GM12892 (cell line): ENCODE results near the gene OPCML.

ENCODE experiments used
- DNase-seq: peaks from one replicate; pipeline ENCODE4 v3.0.0; 2011; ENCODE audit not compliant: insufficient read length
- FAIRE-seq: peaks from 2 replicates; lab custom pipeline; 2011; peaks lifted over from hg19 to GRCh38; lab: Jason Lieb, UNC
- POLR2A ChIP-seq: IDR thresholded peaks from 2 replicates; pipeline ENCODE4 v1.6.1; 2011; ENCODE audit warnings: low read depth, low read length, control low read depth
- POLR2AphosphoS5 ChIP-seq: IDR thresholded peaks from 2 replicates; pipeline ENCODE4 v1.6.1; 2011; ENCODE audit warnings: low read depth, low read length, control low read depth
- TAF1 ChIP-seq: IDR thresholded peaks from 2 replicates; pipeline ENCODE4 v1.6.1; 2011; ENCODE audit warnings: low read depth, mild to moderate bottlenecking, control low read depth, low read length, borderline replicate concordance

Gene OPCML

DNA sequence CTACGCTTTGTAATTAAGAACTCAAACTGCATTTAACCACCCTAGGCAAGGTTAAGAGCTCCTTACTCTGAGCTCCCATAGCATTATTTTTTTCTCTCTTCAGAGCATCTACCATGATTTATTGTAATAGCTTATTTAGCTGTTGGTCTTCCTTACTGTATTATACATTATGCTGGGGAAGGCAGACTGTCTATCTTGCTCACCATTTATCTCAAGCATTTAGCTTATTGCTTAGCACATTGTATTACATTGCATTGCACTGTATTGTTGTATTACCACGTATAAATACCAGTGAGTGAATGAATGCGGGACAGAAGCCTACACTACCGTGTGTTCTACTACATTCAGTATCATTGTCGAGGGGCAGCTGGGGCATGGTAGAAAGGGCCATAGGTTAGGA is 324.3 kb downstream of the OPCML start:
- FAIRE-seq: no peak
- DNase-seq: no peak
- no peak for TF ChIP-seq POLR2A
- no peak for TF ChIP-seq POLR2AphosphoS5
- no peak for TF ChIP-seq TAF1

- FAIRE-seq (no peak), DNase-seq (no peak)
- TF ChIP-seq TAF1: no peak
- TF ChIP-seq POLR2AphosphoS5: no peak
- TF ChIP-seq POLR2A: no peak
Observed at GRCh38 chr11:133206313-133207005, 325.8 kb downstream of the OPCML start.

GRCh38 chr11:133204158-133204557 is 328.1 kb downstream of the OPCML start:
- no peak for DNase-seq
- TF ChIP-seq POLR2A (no peak), TAF1 (no peak), POLR2AphosphoS5 (no peak)
- no peak for FAIRE-seq

DNA sequence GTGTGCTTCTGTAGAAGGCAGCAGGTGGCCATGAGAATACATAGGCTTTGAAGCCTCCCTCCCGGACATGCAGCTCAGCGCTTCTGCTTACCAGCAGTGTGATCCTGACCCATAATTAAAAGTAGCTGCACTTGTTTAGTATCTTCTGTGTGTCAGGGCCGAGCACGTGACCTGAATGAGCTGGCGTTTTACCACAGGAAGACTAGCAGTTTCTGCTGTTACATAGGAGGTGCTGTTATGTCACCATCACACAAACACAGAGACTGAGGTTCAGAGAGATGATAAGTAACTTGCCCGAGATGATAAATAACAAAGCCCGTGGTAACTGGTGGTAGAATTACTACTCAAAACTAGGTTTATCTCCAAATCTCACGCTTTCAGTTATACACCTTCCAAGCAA is 329.5 kb downstream of the OPCML start:
- DNase-seq (no peak), FAIRE-seq (no peak)
- TF ChIP-seq TAF1 (no peak), POLR2AphosphoS5 (no peak), POLR2A (no peak)

GRCh38 chr11:133198438-133198837 is 333.9 kb downstream of the OPCML start:
- no peak for DNase-seq
- no peak for FAIRE-seq

DNA sequence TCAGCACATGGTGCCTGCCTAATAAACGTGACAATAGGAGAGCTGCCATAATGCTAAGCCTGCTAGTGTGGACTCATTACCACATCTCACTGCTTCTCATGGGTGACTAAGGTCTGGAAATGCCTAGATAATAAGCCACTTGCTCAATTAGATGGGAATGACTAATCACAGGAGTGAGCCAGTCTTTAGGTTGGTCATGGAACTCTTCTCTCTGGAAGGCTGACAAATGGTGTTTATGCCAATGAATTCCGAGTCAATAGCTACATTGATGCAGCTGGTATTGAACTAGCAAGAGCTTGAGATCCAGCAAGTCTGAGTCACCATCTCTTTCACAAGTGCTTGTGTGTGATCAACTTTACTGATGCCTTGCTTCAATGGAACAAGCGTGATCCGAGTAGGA is 334.9 kb downstream of the OPCML start:
- DNase-seq: no peak
- FAIRE-seq: no peak
- TF ChIP-seq POLR2AphosphoS5 (no peak), TAF1 (no peak), POLR2A (no peak)

More at GRCh38 chr11:133198438-133198837, 333.9 kb downstream of the OPCML start:
- TF ChIP-seq TAF1 (no peak), POLR2A (no peak), POLR2AphosphoS5 (no peak)

- TF ChIP-seq POLR2AphosphoS5 (no peak), TAF1 (no peak), POLR2A (no peak)
- FAIRE-seq: no peak
- no peak for DNase-seq
Observed at GRCh38 chr11:133191931-133192330, 340.4 kb downstream of the OPCML start.

GRCh38 chr11:133181667-133182066 is 350.6 kb downstream of the OPCML start:
- FAIRE-seq (no peak), DNase-seq (no peak)
- TF ChIP-seq POLR2A: no peak
- TF ChIP-seq TAF1: no peak
- TF ChIP-seq POLR2AphosphoS5: no peak

GRCh38 chr11:133181066-133181465 is 351.2 kb downstream of the OPCML start:
- DNase-seq (no peak), FAIRE-seq (no peak)
- TF ChIP-seq TAF1 (no peak), POLR2A (no peak), POLR2AphosphoS5 (no peak)

GRCh38 chr11:133180201-133180600 is 352.1 kb downstream of the OPCML start:
- DNase-seq (no peak), FAIRE-seq (no peak)
- TF ChIP-seq POLR2A (no peak), POLR2AphosphoS5 (no peak), TAF1 (no peak)

DNA sequence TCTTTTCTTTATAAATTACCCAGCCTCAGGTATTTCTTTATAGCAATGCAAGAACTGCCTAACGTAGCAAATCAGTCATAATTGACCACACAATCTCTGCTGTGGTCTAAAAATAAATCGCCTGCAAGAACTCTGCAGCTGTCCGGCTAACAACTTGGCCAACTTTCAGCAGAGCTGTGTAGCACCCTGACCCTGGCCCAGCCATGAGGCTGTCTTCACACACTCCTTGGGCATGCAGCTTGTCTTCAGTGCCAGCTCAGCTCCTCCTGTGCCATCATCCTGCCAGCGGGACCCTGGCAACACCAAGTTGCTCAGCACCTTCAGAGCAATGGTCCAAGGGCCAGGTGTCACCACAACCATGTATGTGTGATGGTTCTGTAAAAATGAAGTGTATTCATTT is 355.6 kb downstream of the OPCML start:
- DNase-seq: no peak
- FAIRE-seq: no peak
- no peak for TF ChIP-seq POLR2A
- no peak for TF ChIP-seq TAF1
- no peak for TF ChIP-seq POLR2AphosphoS5

DNA sequence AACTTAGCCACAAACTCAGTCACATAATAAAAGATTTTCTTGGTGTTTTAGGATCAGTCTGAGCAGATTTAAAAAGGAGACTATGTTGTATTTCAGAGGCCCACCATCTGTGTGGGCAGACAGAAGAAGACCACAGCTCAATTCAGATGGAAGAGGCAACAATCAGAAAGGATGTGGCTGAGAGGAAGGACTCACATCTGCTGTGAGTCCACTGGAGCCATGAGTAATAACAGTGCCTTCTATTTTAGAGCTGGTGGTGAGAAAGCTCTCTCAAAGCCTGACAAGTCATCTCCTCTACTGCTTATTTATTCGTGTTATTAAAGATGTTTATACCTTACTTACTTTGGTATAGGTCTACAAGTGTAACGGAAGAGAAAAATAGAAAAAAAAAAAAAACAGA is 357.2 kb downstream of the OPCML start:
- DNase-seq (no peak), FAIRE-seq (peak; percentile 76)
- TF ChIP-seq POLR2A (no peak), TAF1 (no peak), POLR2AphosphoS5 (no peak)
